ENCODE measurements around the gene GRIK4. TPM values are rescaled to one million over a fixed set of nuclear protein-coding genes. Genes with fewer than 3 reads are reported as not detected.

The GRIK4 gene
- total RNA-seq, 1 experiment from 2014 or later = 3.3 TPM

DNA sequence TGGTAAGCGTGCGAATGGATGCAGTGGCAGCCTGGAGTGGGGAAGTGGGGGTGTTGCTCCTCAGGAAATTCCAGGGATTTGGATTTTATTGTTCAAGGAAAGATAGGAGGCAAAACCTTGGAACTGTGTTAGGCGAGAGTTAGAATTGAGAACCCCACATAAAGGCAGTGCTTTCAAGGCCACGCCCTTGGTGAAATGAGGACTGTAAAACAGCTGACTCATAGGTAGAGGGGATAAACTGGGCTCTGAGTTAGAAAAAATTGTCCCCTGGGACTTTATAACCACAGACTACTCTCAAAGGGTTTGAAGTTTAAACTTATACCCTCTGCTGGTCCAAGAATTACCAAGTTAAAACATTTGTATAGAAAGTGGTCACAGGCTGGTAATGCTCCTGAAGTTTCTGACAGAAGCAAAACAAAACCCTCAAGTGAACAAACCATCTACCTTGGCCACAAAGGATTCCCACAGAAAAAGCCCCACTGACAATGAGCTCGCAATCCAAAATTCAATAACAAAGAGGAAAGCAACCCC, 262.0 kb downstream of the GRIK4 start:
- H3K4me3 Mint-ChIP-seq = no peak overlapping the region
- ChIA-PET POLR2A (no interaction called here), CTCF (interaction anchor here (0.8 to 0.9 kb wide), 2 partner anchors 77 to 261 kb away, joined by 3 read pairs; no protein-coding TSS in a partner anchor)
- peaks cover 25% of the 10 kb centered on the region for H3K9me3 Mint-ChIP-seq
- peaks cover 11% of the 10 kb centered on the region; the same call in 1 of the 2 replicates for H3K36me3 Mint-ChIP-seq
- no peaks in the 10 kb centered on the region; the same call in 1 of the 2 replicates for H3K27me3 Mint-ChIP-seq (ENCODE audit: low read depth)
- H3K4me1 Mint-ChIP-seq = peaks cover 40% of the 10 kb centered on the region
- no peak for TF ChIP-seq ZNF232 (CRISPR knock-in tag; IDR thresholded peaks at IDR 0.05)
- TF ChIP-seq, protein P1, sequence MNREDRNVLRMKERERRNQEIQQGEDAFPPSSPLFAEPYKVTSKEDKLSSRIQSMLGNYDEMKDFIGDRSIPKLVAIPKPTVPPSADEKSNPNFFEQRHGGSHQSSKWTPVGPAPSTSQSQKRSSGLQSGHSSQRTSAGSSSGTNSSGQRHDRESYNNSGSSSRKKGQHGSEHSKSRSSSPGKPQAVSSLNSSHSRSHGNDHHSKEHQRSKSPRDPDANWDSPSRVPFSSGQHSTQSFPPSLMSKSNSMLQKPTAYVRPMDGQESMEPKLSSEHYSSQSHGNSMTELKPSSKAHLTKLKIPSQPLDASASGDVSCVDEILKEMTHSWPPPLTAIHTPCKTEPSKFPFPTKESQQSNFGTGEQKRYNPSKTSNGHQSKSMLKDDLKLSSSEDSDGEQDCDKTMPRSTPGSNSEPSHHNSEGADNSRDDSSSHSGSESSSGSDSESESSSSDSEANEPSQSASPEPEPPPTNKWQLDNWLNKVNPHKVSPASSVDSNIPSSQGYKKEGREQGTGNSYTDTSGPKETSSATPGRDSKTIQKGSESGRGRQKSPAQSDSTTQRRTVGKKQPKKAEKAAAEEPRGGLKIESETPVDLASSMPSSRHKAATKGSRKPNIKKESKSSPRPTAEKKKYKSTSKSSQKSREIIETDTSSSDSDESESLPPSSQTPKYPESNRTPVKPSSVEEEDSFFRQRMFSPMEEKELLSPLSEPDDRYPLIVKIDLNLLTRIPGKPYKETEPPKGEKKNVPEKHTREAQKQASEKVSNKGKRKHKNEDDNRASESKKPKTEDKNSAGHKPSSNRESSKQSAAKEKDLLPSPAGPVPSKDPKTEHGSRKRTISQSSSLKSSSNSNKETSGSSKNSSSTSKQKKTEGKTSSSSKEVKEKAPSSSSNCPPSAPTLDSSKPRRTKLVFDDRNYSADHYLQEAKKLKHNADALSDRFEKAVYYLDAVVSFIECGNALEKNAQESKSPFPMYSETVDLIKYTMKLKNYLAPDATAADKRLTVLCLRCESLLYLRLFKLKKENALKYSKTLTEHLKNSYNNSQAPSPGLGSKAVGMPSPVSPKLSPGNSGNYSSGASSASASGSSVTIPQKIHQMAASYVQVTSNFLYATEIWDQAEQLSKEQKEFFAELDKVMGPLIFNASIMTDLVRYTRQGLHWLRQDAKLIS (CRISPR knock-in tag; IDR thresholded peaks at IDR 0.05; ENCODE audit: borderline replicate concordance) = no peak
- no peak for TF ChIP-seq ZNF671 (CRISPR knock-in tag; IDR thresholded peaks at IDR 0.05)
- TF ChIP-seq RORB (CRISPR knock-in tag; IDR thresholded peaks at IDR 0.05) = no peak
- TF ChIP-seq, protein P2, sequence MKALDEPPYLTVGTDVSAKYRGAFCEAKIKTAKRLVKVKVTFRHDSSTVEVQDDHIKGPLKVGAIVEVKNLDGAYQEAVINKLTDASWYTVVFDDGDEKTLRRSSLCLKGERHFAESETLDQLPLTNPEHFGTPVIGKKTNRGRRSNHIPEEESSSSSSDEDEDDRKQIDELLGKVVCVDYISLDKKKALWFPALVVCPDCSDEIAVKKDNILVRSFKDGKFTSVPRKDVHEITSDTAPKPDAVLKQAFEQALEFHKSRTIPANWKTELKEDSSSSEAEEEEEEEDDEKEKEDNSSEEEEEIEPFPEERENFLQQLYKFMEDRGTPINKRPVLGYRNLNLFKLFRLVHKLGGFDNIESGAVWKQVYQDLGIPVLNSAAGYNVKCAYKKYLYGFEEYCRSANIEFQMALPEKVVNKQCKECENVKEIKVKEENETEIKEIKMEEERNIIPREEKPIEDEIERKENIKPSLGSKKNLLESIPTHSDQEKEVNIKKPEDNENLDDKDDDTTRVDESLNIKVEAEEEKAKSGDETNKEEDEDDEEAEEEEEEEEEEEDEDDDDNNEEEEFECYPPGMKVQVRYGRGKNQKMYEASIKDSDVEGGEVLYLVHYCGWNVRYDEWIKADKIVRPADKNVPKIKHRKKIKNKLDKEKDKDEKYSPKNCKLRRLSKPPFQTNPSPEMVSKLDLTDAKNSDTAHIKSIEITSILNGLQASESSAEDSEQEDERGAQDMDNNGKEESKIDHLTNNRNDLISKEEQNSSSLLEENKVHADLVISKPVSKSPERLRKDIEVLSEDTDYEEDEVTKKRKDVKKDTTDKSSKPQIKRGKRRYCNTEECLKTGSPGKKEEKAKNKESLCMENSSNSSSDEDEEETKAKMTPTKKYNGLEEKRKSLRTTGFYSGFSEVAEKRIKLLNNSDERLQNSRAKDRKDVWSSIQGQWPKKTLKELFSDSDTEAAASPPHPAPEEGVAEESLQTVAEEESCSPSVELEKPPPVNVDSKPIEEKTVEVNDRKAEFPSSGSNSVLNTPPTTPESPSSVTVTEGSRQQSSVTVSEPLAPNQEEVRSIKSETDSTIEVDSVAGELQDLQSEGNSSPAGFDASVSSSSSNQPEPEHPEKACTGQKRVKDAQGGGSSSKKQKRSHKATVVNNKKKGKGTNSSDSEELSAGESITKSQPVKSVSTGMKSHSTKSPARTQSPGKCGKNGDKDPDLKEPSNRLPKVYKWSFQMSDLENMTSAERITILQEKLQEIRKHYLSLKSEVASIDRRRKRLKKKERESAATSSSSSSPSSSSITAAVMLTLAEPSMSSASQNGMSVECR (CRISPR knock-in tag; IDR thresholded peaks at IDR 0.05; ENCODE audit: borderline replicate concordance) = no peak
- TF ChIP-seq, protein P3, sequence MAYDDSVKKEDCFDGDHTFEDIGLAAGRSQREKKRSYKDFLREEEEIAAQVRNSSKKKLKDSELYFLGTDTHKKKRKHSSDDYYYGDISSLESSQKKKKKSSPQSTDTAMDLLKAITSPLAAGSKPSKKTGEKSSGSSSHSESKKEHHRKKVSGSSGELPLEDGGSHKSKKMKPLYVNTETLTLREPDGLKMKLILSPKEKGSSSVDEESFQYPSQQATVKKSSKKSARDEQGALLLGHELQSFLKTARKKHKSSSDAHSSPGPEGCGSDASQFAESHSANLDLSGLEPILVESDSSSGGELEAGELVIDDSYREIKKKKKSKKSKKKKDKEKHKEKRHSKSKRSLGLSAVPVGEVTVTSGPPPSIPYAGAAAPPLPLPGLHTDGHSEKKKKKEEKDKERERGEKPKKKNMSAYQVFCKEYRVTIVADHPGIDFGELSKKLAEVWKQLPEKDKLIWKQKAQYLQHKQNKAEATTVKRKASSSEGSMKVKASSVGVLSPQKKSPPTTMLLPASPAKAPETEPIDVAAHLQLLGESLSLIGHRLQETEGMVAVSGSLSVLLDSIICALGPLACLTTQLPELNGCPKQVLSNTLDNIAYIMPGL (CRISPR knock-in tag; IDR thresholded peaks at IDR 0.05) = no peak
- ATAC-seq (no peak), DNase-seq (ENCODE audit: low spot score) (no peak)
- no peak overlapping the region for H3K27ac Mint-ChIP-seq

DNA sequence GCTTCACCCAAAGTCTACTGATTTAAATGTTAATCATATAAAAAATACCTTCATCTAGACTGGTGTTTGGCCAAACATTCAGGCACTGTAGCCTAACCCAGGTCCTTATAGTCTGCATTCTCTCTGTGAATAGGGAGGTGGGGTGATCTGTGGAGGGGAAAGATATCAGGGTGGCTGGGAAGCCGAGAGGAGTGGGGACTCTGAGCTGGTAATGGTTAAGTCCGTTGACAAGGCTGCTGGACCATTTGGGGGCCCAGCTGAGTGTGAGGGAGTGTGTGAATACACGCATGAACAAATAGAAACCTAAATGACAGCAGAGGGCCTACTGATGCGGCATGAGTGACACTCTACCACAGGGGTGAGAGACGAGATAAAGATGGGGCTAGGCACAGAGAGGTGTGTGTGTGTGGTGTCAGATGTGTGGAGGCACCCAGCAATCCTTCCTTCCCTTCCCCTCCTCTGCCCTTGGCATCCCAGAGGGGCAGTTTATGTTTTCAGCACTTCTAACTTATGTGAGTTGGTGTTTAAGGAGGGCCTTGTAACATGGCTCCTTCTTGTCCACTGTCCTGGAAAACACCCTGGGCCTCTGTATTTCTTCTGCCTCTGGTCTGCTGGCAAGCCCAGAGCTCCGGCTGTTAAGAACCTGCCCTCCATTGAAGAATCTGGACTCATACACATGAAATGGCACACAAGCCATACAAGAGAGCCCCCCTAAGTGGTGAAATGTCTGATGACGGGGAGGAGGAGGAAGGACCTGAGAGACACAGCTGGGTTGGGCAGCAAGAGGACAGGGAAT, 263.2 kb downstream of the GRIK4 start:
- no peak overlapping the region for H3K4me3 Mint-ChIP-seq
- DNase-seq (ENCODE audit: low spot score) (no peak), ATAC-seq (no peak)
- H3K36me3 Mint-ChIP-seq = peaks cover 11% of the 10 kb centered on the region; the same call in 1 of the 2 replicates
- peaks cover 51% of the 10 kb centered on the region for H3K4me1 Mint-ChIP-seq
- H3K9me3 Mint-ChIP-seq = peaks cover 22% of the 10 kb centered on the region
- no peaks in the 10 kb centered on the region; the same call in 1 of the 2 replicates for H3K27me3 Mint-ChIP-seq (ENCODE audit: low read depth)
- POLR2A ChIA-PET = no interaction called here
- no peak overlapping the region for H3K27ac Mint-ChIP-seq
- CTCF ChIA-PET = interaction anchor here (0.6 to 1.9 kb wide), 2 partner anchors 27 to 32 kb away, joined by 3 to 6 read pairs; no protein-coding TSS in a partner anchor
- TF ChIP-seq NFATC4 (CRISPR knock-in tag; IDR thresholded peaks at IDR 0.05) (no peak), SMAD4 (CRISPR knock-in tag; IDR thresholded peaks at IDR 0.05) (no peak), SMAD3 (CRISPR knock-in tag; IDR thresholded peaks at IDR 0.05; ENCODE audit: borderline replicate concordance) (no peak), NR3C1 (CRISPR knock-in tag; conservative IDR thresholded peaks at IDR 0.05; ENCODE audit: low read depth) (no peak), IRF2 (CRISPR knock-in tag; IDR thresholded peaks at IDR 0.05; ENCODE audit: borderline replicate concordance, low read depth) (no peak), PRRX2 (CRISPR knock-in tag; IDR thresholded peaks at IDR 0.05) (no peak)
- TF ChIP-seq, protein P4, sequence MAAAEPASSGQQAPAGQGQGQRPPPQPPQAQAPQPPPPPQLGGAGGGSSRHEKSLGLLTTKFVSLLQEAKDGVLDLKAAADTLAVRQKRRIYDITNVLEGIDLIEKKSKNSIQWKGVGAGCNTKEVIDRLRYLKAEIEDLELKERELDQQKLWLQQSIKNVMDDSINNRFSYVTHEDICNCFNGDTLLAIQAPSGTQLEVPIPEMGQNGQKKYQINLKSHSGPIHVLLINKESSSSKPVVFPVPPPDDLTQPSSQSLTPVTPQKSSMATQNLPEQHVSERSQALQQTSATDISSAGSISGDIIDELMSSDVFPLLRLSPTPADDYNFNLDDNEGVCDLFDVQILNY (CRISPR knock-in tag; IDR thresholded peaks at IDR 0.05) = no peak
- TF ChIP-seq, protein P5, sequence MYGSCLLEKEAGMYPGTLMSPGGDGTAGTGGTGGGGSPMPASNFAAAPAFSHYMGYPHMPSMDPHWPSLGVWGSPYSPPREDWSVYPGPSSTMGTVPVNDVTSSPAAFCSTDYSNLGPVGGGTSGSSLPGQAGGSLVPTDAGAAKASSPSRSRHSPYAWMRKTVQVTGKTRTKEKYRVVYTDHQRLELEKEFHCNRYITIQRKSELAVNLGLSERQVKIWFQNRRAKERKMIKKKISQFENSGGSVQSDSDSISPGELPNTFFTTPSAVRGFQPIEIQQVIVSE (CRISPR knock-in tag; IDR thresholded peaks at IDR 0.05; ENCODE audit: borderline replicate concordance) = no peak
- TF ChIP-seq, protein P6, sequence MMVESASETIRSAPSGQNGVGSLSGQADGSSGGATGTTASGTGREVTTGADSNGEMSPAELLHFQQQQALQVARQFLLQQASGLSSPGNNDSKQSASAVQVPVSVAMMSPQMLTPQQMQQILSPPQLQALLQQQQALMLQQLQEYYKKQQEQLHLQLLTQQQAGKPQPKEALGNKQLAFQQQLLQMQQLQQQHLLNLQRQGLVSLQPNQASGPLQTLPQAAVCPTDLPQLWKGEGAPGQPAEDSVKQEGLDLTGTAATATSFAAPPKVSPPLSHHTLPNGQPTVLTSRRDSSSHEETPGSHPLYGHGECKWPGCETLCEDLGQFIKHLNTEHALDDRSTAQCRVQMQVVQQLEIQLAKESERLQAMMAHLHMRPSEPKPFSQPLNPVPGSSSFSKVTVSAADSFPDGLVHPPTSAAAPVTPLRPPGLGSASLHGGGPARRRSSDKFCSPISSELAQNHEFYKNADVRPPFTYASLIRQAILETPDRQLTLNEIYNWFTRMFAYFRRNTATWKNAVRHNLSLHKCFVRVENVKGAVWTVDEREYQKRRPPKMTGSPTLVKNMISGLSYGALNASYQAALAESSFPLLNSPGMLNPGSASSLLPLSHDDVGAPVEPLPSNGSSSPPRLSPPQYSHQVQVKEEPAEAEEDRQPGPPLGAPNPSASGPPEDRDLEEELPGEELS (CRISPR knock-in tag; IDR thresholded peaks at IDR 0.05) = no peak
- TF ChIP-seq, protein P7, sequence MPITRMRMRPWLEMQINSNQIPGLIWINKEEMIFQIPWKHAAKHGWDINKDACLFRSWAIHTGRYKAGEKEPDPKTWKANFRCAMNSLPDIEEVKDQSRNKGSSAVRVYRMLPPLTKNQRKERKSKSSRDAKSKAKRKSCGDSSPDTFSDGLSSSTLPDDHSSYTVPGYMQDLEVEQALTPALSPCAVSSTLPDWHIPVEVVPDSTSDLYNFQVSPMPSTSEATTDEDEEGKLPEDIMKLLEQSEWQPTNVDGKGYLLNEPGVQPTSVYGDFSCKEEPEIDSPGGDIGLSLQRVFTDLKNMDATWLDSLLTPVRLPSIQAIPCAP (CRISPR knock-in tag; IDR thresholded peaks at IDR 0.05) = no peak

All from WTC11 (cell line).